Subcutaneous adipose tissue (tissue), 4 donors: ENCODE measurements around the gene KLRC1. TPM values are rescaled to one million over a fixed set of nuclear protein-coding genes. Genes with fewer than 3 reads are reported as not detected.
"Not testable (repeated sequence)": the region's sequence is repeated elsewhere in the genome, so short reads cannot be mapped to it uniquely, and the experiment has no call there.

Experiments used
- CTCF ChIP-seq: fragments of 450-650 bp; IDR thresholded peaks from one replicate; pipeline ENCODE4 v1.5.1; 2016; ENCODE audit warnings: low read depth, mild to moderate bottlenecking, control low read depth, antibody characterized with exemption, moderate library complexity
- total RNA-seq, 4 donors: library from RNA; depleted of rRNA; stranded (reverse); fragments of >200 nt; gene quantifications; one replicate each; pipeline ENCODE4 v1.1.0, GENCODE V29; 2016

The KLRC1 gene
- total RNA-seq, 4 donors from 2014 or later = 0.51 to 1.1 TPM; not detected in 2

GRCh38 chr12:10456856-10457255 lies 3.7 kb upstream of the KLRC1 start:
- TF ChIP-seq CTCF = no peak

GRCh38 chr12:10455766-10456165 lies 2.6 kb upstream of the KLRC1 start:
- no peak for TF ChIP-seq CTCF

- TF ChIP-seq CTCF = no peak
Measured at GRCh38 chr12:10454531-10454930, 1.4 kb upstream of the KLRC1 start.

- no peak for TF ChIP-seq CTCF
Measured at GRCh38 chr12:10448236-10448635, 4.9 kb downstream of the KLRC1 start.

- TF ChIP-seq CTCF = not testable (repeated sequence)
Measured at GRCh38 chr12:10435816-10436215, 17.4 kb downstream of the KLRC1 start, which contains the start of gene KLRC2. KLRC2 (minus strand) TSS chr12:10436010; CDS start chr12:10435986, 24 bp downstream.

- not testable (repeated sequence) for TF ChIP-seq CTCF
Measured at GRCh38 chr12:10420334-10420733, 32.8 kb downstream of the KLRC1 start, which contains the start of gene KLRC3. KLRC3 (minus strand) TSS chr12:10420595; CDS start chr12:10420550, 45 bp downstream.

- no peak for TF ChIP-seq CTCF
Measured at GRCh38 chr12:10409392-10409791, 43.8 kb downstream of the KLRC1 start, which contains the start of gene KLRC4. KLRC4 (minus strand) TSS chr12:10409757; CDS start chr12:10409575, 182 bp downstream.
